Skin epidermis (tissue), 12 donors: ENCODE measurements around the gene TMEM94.
"Not testable (repeated sequence)": the region's sequence is repeated elsewhere in the genome, so short reads cannot be mapped to it uniquely, and the experiment has no call there.

Experiments used
- H3K27ac ChIP-seq, 21 experiments: fragments of 200-600 bp; sonication (generic) in 11 of 21; one replicate each; pipeline ENCODE4 v1.5.0; 2020; ENCODE audit warnings: mild to moderate bottlenecking in 3 of 21, inconsistent platforms in 2 of 21, moderate library complexity in 2 of 21
- H3K4me3 ChIP-seq, 7 experiments: fragments of 200-600 bp; sonication (generic) in 2 of 7; one replicate each; pipeline ENCODE4 v1.5.0; 2020; ENCODE audit warnings: inconsistent platforms in 2 of 7, mild to moderate bottlenecking in 2 of 7, moderate library complexity in 1 of 7

Gene TMEM94

DNA sequence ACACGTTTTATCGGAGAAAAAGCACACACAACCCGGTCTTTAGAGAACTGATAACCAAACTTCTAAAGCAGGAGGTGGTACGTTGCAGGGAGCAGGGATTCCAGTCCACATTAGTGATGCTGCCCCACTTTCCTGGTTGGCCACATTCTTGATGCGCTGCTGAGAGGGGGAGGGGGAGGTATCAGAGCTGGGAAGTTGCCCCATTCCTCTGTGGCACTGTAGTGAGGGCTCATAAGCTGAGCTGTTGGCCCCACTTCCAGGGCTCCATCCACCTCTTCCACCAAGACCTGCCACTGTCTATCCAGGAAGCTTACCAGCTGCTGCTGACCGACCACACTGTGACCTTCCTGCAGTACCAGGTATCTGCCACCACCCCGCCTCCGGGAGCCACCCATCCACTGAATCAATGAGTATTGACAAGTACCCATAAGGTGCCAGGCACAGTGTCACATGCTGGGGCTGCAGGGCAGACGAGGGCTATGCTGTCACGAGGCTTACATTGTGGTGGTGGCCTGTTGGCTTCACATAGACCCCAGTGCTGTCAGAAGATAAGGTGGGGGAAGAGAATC is 60.9 kb downstream of the TMEM94 start:
- peak overlapping the region in 18 of 21 experiments; percentile 48 to 88 (median 79) for H3K27ac ChIP-seq
- peak overlapping the region; percentile 73 to 96 (median 93) for H3K4me3 ChIP-seq

DNA sequence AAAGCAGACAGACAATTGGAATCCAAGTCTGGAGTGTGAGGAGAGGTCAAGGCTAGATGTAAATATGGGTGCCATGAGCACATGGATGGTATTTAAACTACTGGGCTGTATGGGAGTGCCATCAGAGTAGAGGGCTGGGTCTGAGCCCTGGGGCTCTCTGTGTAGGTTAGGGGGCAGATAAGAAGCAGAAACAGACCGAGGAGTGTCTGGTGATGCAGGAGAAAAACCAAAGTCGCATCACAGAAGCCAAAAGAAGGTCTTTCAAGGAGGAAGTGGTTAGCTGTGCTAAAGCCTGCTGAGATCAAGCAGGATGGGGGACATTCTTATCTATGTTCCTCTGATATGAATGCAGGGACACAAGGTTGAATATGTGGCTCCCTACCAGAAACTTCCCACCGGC is 61.8 kb downstream of the TMEM94 start:
- H3K27ac ChIP-seq, result peak overlapping the region in 8 of 21 experiments; percentile 5 to 88 (median 75)
- no peak overlapping the region for H3K4me3 ChIP-seq

DNA sequence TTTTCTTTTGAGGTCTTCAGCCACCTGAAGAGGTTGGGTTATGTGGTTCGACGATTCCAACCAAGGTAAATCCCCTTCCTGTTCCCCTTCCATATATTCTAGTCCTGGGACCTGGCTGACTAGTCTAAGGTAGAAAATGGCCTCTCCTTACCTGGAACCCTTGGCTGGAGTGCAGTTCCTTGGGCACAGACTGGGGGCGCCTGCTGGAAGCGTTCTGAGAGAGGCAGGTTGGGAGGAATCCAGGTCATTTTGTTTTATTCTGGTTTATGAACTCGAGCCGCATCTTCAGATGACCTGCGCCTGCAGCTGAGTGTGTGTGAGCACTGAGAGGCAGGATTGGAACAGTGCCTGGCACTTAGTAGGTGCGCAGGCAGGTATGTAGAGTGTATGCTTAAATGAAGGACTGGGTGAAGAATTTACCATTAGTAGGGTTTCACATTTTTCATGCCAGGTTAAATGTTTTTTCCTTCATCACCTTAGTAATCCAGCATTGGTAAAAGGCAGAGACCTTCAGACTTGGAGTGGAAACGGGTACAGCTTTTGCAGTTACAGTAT is 62.6 kb downstream of the TMEM94 start:
- peak overlapping the region in 7 of 21 experiments; percentile 8 to 87 (median 53) for H3K27ac ChIP-seq
- no peak overlapping the region for H3K4me3 ChIP-seq

DNA sequence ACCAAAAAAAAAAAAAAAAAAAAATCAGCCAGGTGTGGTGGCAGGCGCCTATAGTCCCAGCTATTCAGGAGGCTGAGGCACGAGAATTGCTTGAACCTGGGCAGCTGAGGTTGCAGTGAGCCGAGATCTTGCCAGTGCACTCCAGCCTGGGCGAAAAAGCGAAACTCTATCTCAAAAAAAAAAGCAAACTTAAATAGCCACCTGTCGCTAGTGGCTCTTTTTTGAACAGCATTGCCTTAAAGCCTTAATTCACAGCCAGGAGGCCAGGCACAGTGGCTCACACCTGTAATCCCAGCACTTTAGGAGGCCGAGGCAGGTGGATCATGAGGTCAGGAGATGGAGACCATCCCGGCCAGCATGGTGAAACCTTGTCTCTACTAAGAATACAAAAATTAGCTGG is 64.0 kb downstream of the TMEM94 start:
- not testable (repeated sequence) for H3K27ac ChIP-seq

DNA sequence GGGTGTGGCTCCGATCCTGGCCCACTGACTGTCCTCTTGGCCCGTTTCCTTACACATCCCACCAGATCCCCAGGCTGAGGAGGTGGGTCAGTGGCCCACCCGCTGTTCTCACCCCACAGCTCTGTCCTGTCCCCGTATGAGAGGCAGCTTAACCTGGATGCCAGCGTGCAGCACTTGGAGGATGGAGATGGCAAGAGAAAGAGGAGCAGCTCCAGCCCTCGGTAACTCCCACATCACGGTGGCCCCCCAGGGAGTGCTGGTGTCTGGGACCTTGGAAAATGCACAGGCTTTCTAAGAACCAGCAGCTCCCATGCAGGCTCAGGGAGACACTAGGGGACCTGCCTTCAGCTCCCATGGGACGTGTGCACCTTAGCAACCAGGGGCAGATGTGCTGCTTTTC is 64.9 kb downstream of the TMEM94 start:
- Histone ChIP-seq H3K27ac (no peak overlapping the region), H3K4me3 (no peak overlapping the region)

More for the DNA sequence above, 64.0 kb downstream of the TMEM94 start:
- H3K4me3 ChIP-seq, result not testable (repeated sequence)

GRCh38 chr17:75521951-75522727 is 65.7 kb downstream of the TMEM94 start:
- Histone ChIP-seq H3K27ac (no peak overlapping the region), H3K4me3 (no peak overlapping the region)

DNA sequence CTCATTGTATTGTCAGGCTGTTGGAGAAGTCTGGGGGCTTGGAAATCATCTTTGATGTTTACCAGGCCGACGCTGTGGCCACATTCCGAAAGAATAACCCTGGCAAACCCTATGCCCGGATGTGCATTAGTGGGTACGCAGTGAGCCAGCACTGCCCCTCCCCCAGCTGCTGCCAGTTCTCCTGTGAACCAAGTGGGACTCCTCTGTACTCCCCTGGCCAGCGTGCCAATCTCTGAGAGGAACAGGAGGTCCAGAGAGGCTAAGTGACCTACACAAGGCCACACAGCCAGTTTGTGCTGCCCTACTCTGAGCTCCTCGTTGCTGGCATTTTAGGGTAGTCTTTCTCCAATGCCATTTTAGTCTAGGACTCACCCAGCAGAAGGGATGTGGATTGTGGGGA is 67.2 kb downstream of the TMEM94 start:
- no peak overlapping the region for H3K27ac ChIP-seq
- no peak overlapping the region for H3K4me3 ChIP-seq

DNA sequence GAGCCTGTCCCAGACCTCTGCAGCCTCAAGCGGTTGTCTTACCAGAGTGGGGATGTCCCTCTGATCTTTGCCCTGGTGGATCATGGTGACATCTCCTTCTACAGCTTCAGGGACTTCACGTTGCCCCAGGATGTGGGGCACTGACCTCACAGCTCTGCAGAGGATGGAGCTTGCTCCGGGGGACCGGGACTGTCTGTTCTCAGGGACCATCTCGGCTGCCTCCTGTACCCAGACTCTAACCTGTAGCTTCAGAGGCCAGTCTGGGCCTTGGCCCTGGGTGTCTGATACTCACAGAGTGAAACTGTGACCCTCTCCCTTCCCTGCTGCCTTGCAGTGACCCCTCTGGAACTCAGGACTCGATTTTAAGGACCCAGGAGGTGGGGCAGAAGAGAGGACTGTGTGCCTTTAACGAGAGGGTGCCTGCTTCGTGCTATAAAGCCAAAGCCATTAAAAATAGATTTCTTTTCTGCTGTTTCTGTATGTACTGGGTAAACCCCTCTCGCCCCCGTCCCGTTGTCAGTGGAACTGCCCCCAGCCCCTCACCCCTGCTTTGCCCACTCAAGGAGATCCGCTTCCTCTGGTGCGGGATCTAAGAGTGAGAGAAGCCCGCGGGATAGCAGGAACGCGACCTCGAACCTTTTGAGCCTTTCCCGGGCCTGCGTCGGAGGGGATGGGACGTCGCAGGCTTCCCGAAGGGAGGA is 68.0 kb downstream of the TMEM94 start:
- H3K4me3 ChIP-seq, result peak overlapping the region; percentile 45 to 75 (median 66)
- peak overlapping the region in 20 of 21 experiments; percentile 4 to 91 (median 80) for H3K27ac ChIP-seq

- Histone ChIP-seq H3K27ac (peak within 1 kb of the TSS in 20 of 21 experiments; percentile 4 to 91 (median 83)), H3K4me3 (peak within 1 kb of the TSS; percentile 45 to 75 (median 66))
Measured at GRCh38 chr17:75524970-75525805, 68.8 kb downstream of the TMEM94 start, which contains the start of gene LLGL2. Gene LLGL2 (plus strand): TSS chr17:75525697. CDS start chr17:75543427, 17,730 bp downstream.

DNA sequence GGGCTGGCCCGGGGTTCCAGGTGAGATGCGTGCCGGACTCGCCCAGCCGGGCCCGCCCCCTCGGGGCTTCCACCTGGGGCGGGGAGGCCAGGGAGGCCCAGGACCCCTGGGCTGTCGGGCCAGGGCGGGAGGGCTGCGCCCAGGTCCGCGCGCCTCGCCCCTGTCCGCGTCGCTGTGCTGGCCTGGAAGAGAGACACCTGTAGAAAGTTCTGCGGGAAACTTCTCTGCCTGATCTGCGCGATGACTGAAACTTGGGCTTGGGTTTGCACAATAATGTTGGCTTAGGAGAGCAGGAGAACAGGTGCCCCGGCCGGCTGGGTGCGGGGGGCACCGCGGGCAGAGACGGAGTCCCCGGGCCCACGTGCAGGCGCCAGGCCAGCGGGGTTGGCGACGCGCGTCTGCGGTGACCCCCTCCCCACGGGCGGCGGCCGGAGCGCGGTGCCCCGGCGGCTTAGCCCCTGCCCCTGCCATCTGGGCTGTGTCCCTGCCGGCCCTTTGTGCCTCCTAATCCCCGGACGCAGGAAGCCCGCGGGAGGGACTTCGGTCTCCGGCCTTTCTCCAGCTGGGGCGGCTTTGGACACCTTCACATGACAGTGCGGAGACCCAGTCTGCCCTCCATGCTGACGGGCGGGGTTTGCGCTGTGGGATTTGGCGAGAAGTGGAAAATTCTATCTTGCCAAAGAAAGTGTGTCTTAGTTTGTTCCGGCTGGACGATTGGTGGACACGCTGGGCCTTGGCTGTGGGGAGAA is 69.5 kb downstream of the TMEM94 start:
- H3K4me3 ChIP-seq, result peak overlapping the region; percentile 45 to 75 (median 66)
- H3K27ac ChIP-seq, result peak overlapping the region in 19 of 21 experiments; percentile 6 to 89 (median 78)

DNA sequence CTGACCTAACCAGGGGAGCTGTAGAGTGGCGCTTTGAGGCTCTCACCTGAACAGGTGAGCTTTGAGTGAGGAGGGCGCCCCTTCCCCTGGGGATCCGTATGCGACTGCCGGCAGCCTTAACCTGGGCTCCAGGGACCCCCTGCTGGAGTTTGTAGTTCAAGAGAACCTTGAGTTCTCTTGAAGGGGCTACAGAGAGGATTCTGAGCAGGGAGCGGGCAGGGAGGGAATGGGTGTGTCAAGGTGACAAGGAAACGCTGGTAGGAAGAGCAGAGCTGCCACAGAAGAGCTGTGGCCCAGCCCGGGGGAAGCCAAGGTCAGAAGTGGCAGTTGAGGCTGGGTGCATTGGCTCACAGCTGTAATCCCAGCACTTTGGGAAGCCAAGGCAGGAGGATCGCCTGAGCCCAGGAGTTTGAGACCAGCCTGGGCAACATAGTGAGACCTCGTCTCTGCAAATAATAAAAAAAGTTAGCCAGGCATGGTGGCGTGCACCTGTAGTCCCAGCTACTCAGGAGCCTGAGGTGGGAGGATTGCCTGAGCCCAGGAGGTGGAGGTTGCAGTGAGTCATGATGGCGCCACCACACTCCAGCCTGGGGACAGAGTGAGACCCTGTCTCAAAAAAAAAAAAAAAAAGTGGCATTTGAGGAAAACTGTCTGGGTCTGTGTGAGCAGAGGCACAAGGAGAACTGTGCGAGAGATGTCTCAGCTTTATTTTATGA is 70.3 kb downstream of the TMEM94 start:
- Histone ChIP-seq H3K27ac (peak overlapping the region in 14 of 21 experiments; percentile 58 to 89 (median 82)), H3K4me3 (peak overlapping the region; percentile 45 to 75 (median 66))

- Histone ChIP-seq H3K4me3 (no peak overlapping the region), H3K27ac (peak overlapping the region in 5 of 21 experiments; percentile 14 to 60 (median 42))
Measured at GRCh38 chr17:75530837-75531720, 74.6 kb downstream of the TMEM94 start.

GRCh38 chr17:75531721-75532072 is 75.3 kb downstream of the TMEM94 start:
- no peak overlapping the region for H3K4me3 ChIP-seq
- H3K27ac ChIP-seq, result peak overlapping the region in 5 of 21 experiments; percentile 14 to 60 (median 42)

GRCh38 chr17:75535119-75535537 is 78.7 kb downstream of the TMEM94 start:
- no peak overlapping the region for H3K4me3 ChIP-seq
- H3K27ac ChIP-seq, result peak overlapping the region in 13 of 21 experiments; percentile 24 to 82 (median 54)

GRCh38 chr17:75535871-75536270 is 79.4 kb downstream of the TMEM94 start:
- peak overlapping the region in 10 of 21 experiments; percentile 0 to 82 (median 54) for H3K27ac ChIP-seq
- no peak overlapping the region for H3K4me3 ChIP-seq

GRCh38 chr17:75536366-75536765 is 79.9 kb downstream of the TMEM94 start:
- Histone ChIP-seq H3K27ac (peak overlapping the region in 1 of 21 experiments; percentile 57), H3K4me3 (no peak overlapping the region)
